Keratinocyte (primary cell): ENCODE data around the gene G3BP1. TPM values are rescaled to one million over a fixed set of nuclear protein-coding genes. Genes with fewer than 3 reads are reported as not detected.

Experiments
- DNase-seq: peaks from one replicate; pipeline ENCODE4 v3.0.0-alpha.2; 2011; ENCODE audit warnings: low read depth, missing footprints, low spot score
- FAIRE-seq: peaks from 2 replicates; lab custom pipeline; 2011; peaks lifted over from hg19 to GRCh38; lab: Jason Lieb, UNC
- H2AFZ ChIP-seq: 2 replicates; pipeline ENCODE4 v1.6.0; 2012; ENCODE audit warnings: low read length, control low read depth, inconsistent platforms; ENCODE audit not compliant: control insufficient read depth
- H3K27ac ChIP-seq: 2 replicates; pipeline ENCODE4 v1.5.1; 2011; ENCODE audit warnings: low read length; ENCODE audit not compliant: control insufficient read depth, insufficient read depth
- H3K27me3 ChIP-seq: 3 replicates; pipeline ENCODE4 v1.6.0; 2011; ENCODE audit warnings: low read length; ENCODE audit not compliant: control insufficient read depth, insufficient read depth; ENCODE audit errors: extremely low read depth
- H3K36me3 ChIP-seq, 2 experiments: 2 replicates in 1 of 2; 3 replicates in 1 of 2; pipeline ENCODE4 v1.5.1; 2011; ENCODE audit warnings: low read length in 2 of 2, mild to moderate bottlenecking in 1 of 2; ENCODE audit not compliant: control insufficient read depth in 2 of 2, insufficient read depth in 2 of 2; ENCODE audit errors: extremely low read depth in 1 of 2
- H3K4me1 ChIP-seq: 3 replicates; pipeline ENCODE4 v1.5.1; 2011; ENCODE audit warnings: low read length; ENCODE audit not compliant: control insufficient read depth, insufficient read depth; ENCODE audit errors: extremely low read depth
- H3K4me2 ChIP-seq: 3 replicates; pipeline ENCODE4 v1.6.0; 2011; ENCODE audit warnings: low read depth, low read length; ENCODE audit not compliant: control insufficient read depth, insufficient read depth; ENCODE audit errors: extremely low read depth
- H3K4me3 ChIP-seq, 3 experiments: fragments of 200-600 bp in 1 of 3; sonication (generic) in 1 of 3; 2 replicates in 2 of 3; 3 replicates in 1 of 3; pipeline ENCODE4 v1.5.1; 2011 to 2016; ENCODE audit warnings: low read length in 3 of 3, mild to moderate bottlenecking in 3 of 3, control low read depth in 2 of 3, inconsistent platforms in 1 of 3, low read depth in 1 of 3, mixed read lengths in 1 of 3, mixed run types in 1 of 3, moderate library complexity in 1 of 3; ENCODE audit not compliant: control insufficient read depth in 2 of 3, insufficient read depth in 2 of 3; ENCODE audit errors: extremely low read depth in 1 of 3
- H3K79me2 ChIP-seq: 2 replicates; pipeline ENCODE4 v1.6.0; 2012; ENCODE audit warnings: low read length; ENCODE audit not compliant: control insufficient read depth, insufficient read depth
- H3K9ac ChIP-seq: 3 replicates; pipeline ENCODE4 v1.6.0; 2011; ENCODE audit warnings: low read length; ENCODE audit not compliant: control insufficient read depth, insufficient read depth; ENCODE audit errors: extremely low read depth
- H3K9me1 ChIP-seq: 3 replicates; pipeline ENCODE4 v1.6.0; 2011; ENCODE audit warnings: low read length; ENCODE audit not compliant: control insufficient read depth, insufficient read depth; ENCODE audit errors: extremely low read depth
- H3K9me3 ChIP-seq: 2 replicates; pipeline ENCODE4 v1.5.1; 2012; ENCODE audit warnings: low read depth, low read length; ENCODE audit not compliant: control insufficient read depth
- H4K20me1 ChIP-seq: 3 replicates; pipeline ENCODE4 v1.6.0; 2011; ENCODE audit warnings: low read length; ENCODE audit not compliant: control insufficient read depth, insufficient read depth; ENCODE audit errors: extremely low read depth
- CTCF ChIP-seq, 3 experiments: IDR thresholded peaks in 1 of 3; conservative IDR thresholded peaks in 1 of 3; optimal IDR thresholded peaks in 1 of 3; 2 replicates in 2 of 3; 3 replicates in 1 of 3; pipeline versions ENCODE3 to v1.5.1; 2011; ENCODE audit warnings: low read length in 3 of 3, mild to moderate bottlenecking in 3 of 3, moderate library complexity in 2 of 3, control low read depth in 1 of 3, inconsistent platforms in 1 of 3; ENCODE audit not compliant: insufficient read depth in 2 of 3; ENCODE audit errors: extremely low read depth in 1 of 3
- EZH2 ChIP-seq: IDR thresholded peaks from one replicate; pipeline ENCODE4 v1.6.1; 2012; ENCODE audit warnings: inconsistent platforms, mild to moderate bottlenecking, low read length, moderate library complexity
- dilution Hi-C: fragments of 300-500 bp; cut with MboI; formaldehyde crosslinking; loops from one replicate; pipeline ENCODE4 v1.7.0; 2020; ENCODE audit warnings: low sequenced_read_pairs; ENCODE audit not compliant: extremely low pct_ligation_motif_present
- polyA plus RNA-seq, 5 experiments: library from polyadenylated mRNA; depleted of rRNA in 3 of 5; stranded (reverse) in 3 of 5; stranded (forward) in 1 of 5; unstranded in 1 of 5; fragments of >200 nt; gene quantifications; 1 replicate in 1 of 5; 2 replicates in 3 of 5; 3 replicates in 1 of 5; pipeline versions ENCODE4 v1.2.1 to v1.2.3, GENCODE V29; 2011 to 2012; ENCODE audit warnings: missing spikeins in 2 of 5, low read depth in 1 of 5, low replicate concordance in 1 of 5

G3BP1 gene
- polyA plus RNA-seq, 1 donor (not counting 4 experiments of a cell fraction or from before 2014, with no cell fraction given): 137 TPM

- Histone ChIP-seq H3K79me2 (peaks cover 48% of the 10 kb centered on the region), H2AFZ (peak overlapping the region; percentile 24), H3K9me1 (no peaks in the 10 kb centered on the region), H3K4me3 (peak overlapping the region; percentile 74 to 79 (median 79)), H4K20me1 (no peaks in the 10 kb centered on the region), H3K9me3 (no peaks in the 10 kb centered on the region), H3K4me1 (peaks cover 13% of the 10 kb centered on the region), H3K4me2 (peak overlapping the region; percentile 92), H3K27ac (peak overlapping the region; percentile 66), H3K27me3 (no peaks in the 10 kb centered on the region), H3K9ac (peak overlapping the region; percentile 81), H3K36me3 (peaks cover 2 to 4% of the 10 kb centered on the region in 2 experiments)
- dilution Hi-C loops: no loop called here
- no peak for DNase-seq
- TF ChIP-seq CTCF (optimal IDR thresholded peaks at IDR 0.05 in 1 of 3, IDR thresholded peaks at IDR 0.05 in 1 of 3, conservative IDR thresholded peaks at IDR 0.05 in 1 of 3; ENCODE audit: extremely low read depth in 1 of 3, insufficient read depth in 2 of 3, low read length in 3 of 3) (no peak), EZH2 (no peak)
- FAIRE-seq: no peak
Measured at GRCh38 chr5:151758141-151758429, 13.7 kb upstream of the G3BP1 start.

DNA sequence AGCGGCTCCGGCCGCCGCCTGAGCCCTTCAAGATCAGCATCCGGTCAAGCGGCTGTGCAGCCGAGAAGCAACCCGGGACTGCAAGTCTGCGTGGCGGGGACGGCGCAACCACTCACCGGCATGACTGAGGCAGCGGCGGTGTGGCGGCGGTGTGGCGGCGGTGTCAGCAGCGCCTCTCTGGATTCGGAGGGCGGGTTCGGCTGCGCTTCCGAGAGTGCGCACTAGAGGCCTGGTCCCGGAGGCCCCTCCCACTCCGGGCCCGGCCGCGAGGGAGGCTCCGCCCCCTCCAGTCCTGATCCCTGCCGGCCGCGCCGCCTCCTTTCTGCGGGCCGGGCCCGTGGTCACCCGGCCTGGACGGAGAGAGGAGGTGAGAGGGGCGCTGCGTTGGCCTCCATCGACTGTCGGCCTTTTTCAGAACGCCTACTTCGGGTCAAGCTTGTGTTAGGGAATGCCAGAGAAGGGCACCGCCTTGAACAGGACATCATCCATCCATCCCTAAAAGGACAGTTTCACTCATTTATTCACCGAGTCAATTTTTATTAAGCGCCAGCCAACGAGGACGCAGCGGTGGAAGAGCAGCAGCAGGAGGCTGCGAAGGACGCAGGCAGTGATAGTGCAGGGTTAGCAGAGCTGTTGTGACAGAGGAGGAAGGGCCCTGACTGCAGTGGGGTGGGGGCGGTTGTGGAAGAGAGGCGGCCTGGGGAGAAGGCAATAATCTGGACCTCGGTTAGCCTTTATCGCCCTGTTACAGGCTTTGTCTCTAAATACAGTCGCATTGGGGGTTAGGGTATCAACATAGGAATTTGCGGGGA lies 13.1 kb upstream of the G3BP1 start, which contains the start of gene ATOX1:
ATOX1 (minus strand) TSS at position 202 of the 812 bp plus-strand sequence; CDS start at position 122, 80 bp downstream.
- H4K20me1 ChIP-seq: no peaks in the 10 kb centered on the region
- peak within 1 kb of the TSS; percentile 66 for H3K27ac ChIP-seq
- peak within 1 kb of the TSS; percentile 81 for H3K9ac ChIP-seq
- peaks cover 13% of the 10 kb centered on the region for H3K4me1 ChIP-seq
- H3K4me3 ChIP-seq: peak within 1 kb of the TSS; percentile 74 to 79 (median 79)
- peak within 1 kb of the TSS; percentile 99 for H2AFZ ChIP-seq
- dilution Hi-C loops: no loop called here
- TF ChIP-seq CTCF (optimal IDR thresholded peaks at IDR 0.05 in 1 of 3, IDR thresholded peaks at IDR 0.05 in 1 of 3, conservative IDR thresholded peaks at IDR 0.05 in 1 of 3; ENCODE audit: extremely low read depth in 1 of 3, insufficient read depth in 2 of 3, low read length in 3 of 3) (peak in 2 of 3 experiments; percentile 13 to 17), EZH2 (no peak)
- peaks cover 42% of the 10 kb centered on the region for H3K79me2 ChIP-seq
- no peaks in the 10 kb centered on the region for H3K27me3 ChIP-seq
- H3K9me3 ChIP-seq: no peaks in the 10 kb centered on the region
- H3K9me1 ChIP-seq: no peaks in the 10 kb centered on the region
- DNase-seq (no peak), FAIRE-seq (no peak)
- H3K36me3 ChIP-seq: peaks cover 0 to 3% of the 10 kb centered on the region in 2 experiments
- H3K4me2 ChIP-seq: peak within 1 kb of the TSS; percentile 92
